Right atrium auricular region (tissue), 2 donors: ENCODE data around the gene PLEKHA7. TPM values are rescaled to one million over a fixed set of nuclear protein-coding genes. Genes with fewer than 3 reads are reported as not detected.

ENCODE experiments used
- DNase-seq: peaks from one replicate; pipeline ENCODE4 v3.0.0-alpha.2; 2019; ENCODE audit warnings: low spot score
- H3K27ac ChIP-seq, 2 donors: fragments of 200-600 bp; sonication (generic); 1 replicate in 1 of 2; 2 replicates in 1 of 2; pipeline ENCODE4 v1.5.1; 2016 to 2019
- H3K27me3 ChIP-seq, 2 donors: fragments of 200-600 bp; sonication (generic); one replicate each; pipeline versions ENCODE4 v1.5.1 to v1.6.0; 2017 to 2019
- H3K36me3 ChIP-seq: fragments of 200-600 bp; sonication (generic); one replicate; pipeline ENCODE4 v1.5.1; 2016
- H3K4me1 ChIP-seq, 2 donors: fragments of 200-600 bp; sonication (generic); one replicate each; pipeline versions ENCODE4 v1.5.1 to v1.6.0; 2017 to 2019
- H3K4me3 ChIP-seq, 2 donors: fragments of 200-600 bp; sonication (generic); 1 replicate in 1 of 2; 2 replicates in 1 of 2; pipeline ENCODE4 v1.5.1; 2017 to 2019; ENCODE audit warnings: mild to moderate bottlenecking in 1 of 2, moderate library complexity in 1 of 2
- H3K9me3 ChIP-seq, 2 donors: fragments of 200-600 bp; sonication (generic); one replicate each; pipeline ENCODE4 v1.5.1; 2019
- CTCF ChIP-seq, 2 donors: fragments of 200-600 bp; sonication (generic); IDR thresholded peaks; one replicate each; pipeline ENCODE4 v1.5.1; 2019; ENCODE audit warnings: antibody characterized with exemption in 2 of 2
- total RNA-seq, 2 donors: library from RNA; depleted of rRNA; stranded (reverse); fragments of >200 nt; gene quantifications; one replicate each; pipeline ENCODE4 v1.1.0, GENCODE V29; 2016

The PLEKHA7 gene
- total RNA-seq, 2 donors from 2014 or later: 18.8 to 24.6 TPM

GRCh38 chr11:16843294-16843693 is 170.9 kb downstream of the PLEKHA7 start:
- Histone ChIP-seq H3K36me3 (peaks cover 14% of the 10 kb centered on the region), H3K27ac (no peak overlapping the region), H3K27me3 (no peaks in the 10 kb centered on the region), H3K4me3 (no peak overlapping the region), H3K9me3 (no peaks in the 10 kb centered on the region), H3K4me1 (peaks cover 0 to 12% of the 10 kb centered on the region in 2 donors)
- no peak for DNase-seq
- TF ChIP-seq CTCF (IDR thresholded peaks at IDR 0.05): no peak

- DNase-seq: no peak
- Histone ChIP-seq H3K4me3 (no peak overlapping the region), H3K36me3 (peaks cover 14% of the 10 kb centered on the region), H3K27ac (no peak overlapping the region), H3K9me3 (no peaks in the 10 kb centered on the region), H3K27me3 (no peaks in the 10 kb centered on the region), H3K4me1 (peaks cover 0 to 12% of the 10 kb centered on the region in 2 donors)
- TF ChIP-seq CTCF (IDR thresholded peaks at IDR 0.05): no peak
Observed at GRCh38 chr11:16841984-16842383, 172.2 kb downstream of the PLEKHA7 start.

GRCh38 chr11:16841481-16841880 is 172.7 kb downstream of the PLEKHA7 start:
- Histone ChIP-seq H3K4me1 (peaks cover 0 to 12% of the 10 kb centered on the region in 2 donors), H3K27ac (no peak overlapping the region), H3K27me3 (no peaks in the 10 kb centered on the region), H3K9me3 (no peaks in the 10 kb centered on the region), H3K36me3 (peaks cover 14% of the 10 kb centered on the region), H3K4me3 (no peak overlapping the region)
- TF ChIP-seq CTCF (IDR thresholded peaks at IDR 0.05): no peak
- DNase-seq: no peak

- no peak overlapping the region for H3K4me3 ChIP-seq
- no peaks in the 10 kb centered on the region for H3K27me3 ChIP-seq
- H3K9me3 ChIP-seq: no peaks in the 10 kb centered on the region
- peaks cover 11% of the 10 kb centered on the region for H3K36me3 ChIP-seq
- DNase-seq: no peak
- H3K4me1 ChIP-seq: peaks cover 0 to 12% of the 10 kb centered on the region in 2 donors
- TF ChIP-seq CTCF (IDR thresholded peaks at IDR 0.05): no peak
- H3K27ac ChIP-seq: no peak overlapping the region
Observed at GRCh38 chr11:16840951-16841350, 173.3 kb downstream of the PLEKHA7 start.

GRCh38 chr11:16839821-16840220 is 174.4 kb downstream of the PLEKHA7 start:
- Histone ChIP-seq H3K27ac (no peak overlapping the region), H3K4me1 (peaks cover 0 to 12% of the 10 kb centered on the region in 2 donors), H3K9me3 (no peaks in the 10 kb centered on the region), H3K27me3 (no peaks in the 10 kb centered on the region), H3K36me3 (peaks cover 9% of the 10 kb centered on the region), H3K4me3 (no peak overlapping the region)
- TF ChIP-seq CTCF (IDR thresholded peaks at IDR 0.05): no peak
- no peak for DNase-seq

- no peaks in the 10 kb centered on the region for H3K4me1 ChIP-seq
- H3K4me3 ChIP-seq: no peak overlapping the region
- no peaks in the 10 kb centered on the region for H3K9me3 ChIP-seq
- TF ChIP-seq CTCF (IDR thresholded peaks at IDR 0.05): no peak
- DNase-seq: no peak
- no peaks in the 10 kb centered on the region for H3K36me3 ChIP-seq
- no peak overlapping the region for H3K27ac ChIP-seq
- H3K27me3 ChIP-seq: no peaks in the 10 kb centered on the region
Observed at GRCh38 chr11:16834384-16834783, 179.8 kb downstream of the PLEKHA7 start.
